Esophagus mucosa (tissue), 1 donor: Measurements from ENCODE around the gene C1orf50. TPM values are rescaled to one million over a fixed set of nuclear protein-coding genes. Genes with fewer than 3 reads are reported as not detected.

Experiments
- ATAC-seq: fragments of 200-7000 bp; cut with Tn5 transposase; one replicate; pipeline ENCODE4 v1.9.1; 2020
- total RNA-seq: library from RNA; stranded (reverse); gene quantifications from one replicate; pipeline ENCODE4 v1.2.4, GENCODE V29; 2023
- donor health status: DM: yes; HTN: yes; CAD: no.

C1orf50 gene
- total RNA-seq, 1 donor from 2014 or later = 6.1 TPM

DNA sequence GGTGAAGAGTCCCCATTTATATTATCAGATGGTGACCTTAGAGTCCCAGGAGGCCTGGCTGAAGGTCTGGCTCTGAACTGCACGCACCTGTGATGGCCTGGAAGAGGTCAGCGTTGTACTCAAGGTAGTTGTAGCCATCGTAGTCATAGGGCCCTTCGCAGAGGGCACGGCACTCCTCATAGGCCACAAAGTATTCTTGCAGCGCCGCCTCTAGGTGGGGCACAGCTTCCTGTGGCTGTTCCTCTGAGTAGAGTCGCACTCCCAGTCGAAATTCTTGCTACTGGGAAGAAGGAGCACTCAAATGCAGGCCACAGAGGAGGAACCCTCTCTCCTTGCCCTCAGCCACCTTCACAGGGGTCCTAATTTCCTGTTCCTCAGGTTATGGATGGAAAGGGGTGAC, 7.9 kb upstream of the C1orf50 start:
- no peak for ATAC-seq

DNA sequence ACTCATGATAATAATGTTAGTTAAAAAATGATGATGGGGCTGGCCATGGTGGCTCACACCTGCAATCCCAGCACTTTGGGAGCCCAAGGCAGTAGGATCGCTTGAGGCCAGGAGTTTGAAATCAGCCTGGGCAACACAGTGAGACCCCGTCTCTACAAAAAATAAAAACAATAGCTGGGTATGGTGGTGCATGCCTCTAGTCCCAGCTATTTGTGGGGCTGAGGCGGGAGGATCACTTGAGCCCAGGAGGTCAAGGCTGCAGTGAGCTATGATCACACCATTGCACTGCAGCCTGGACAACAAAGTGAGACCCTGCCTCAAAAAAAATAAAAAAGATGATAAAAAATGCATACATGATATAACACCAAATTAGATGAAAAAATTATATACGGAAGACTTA, 5.5 kb upstream of the C1orf50 start:
- ATAC-seq = no peak

DNA sequence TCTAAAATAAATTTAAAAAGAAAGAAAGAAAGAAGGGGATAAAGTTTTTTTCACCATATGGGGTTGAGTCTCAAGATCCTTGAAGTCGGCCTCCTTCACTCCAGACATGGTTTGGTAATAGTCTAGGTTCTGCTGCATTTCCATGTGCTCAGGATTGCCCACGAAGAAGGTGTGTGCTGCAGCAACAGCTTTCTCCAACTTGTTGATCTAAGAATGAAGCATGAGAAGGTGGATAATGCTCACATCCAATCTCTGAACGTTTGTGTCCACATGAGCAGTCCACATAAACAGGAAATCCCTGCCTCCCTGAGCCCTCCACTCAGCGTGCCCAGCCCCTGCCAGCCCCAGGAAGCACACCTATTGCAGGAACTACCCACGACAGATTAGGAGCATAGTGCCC, 4.8 kb upstream of the C1orf50 start:
- no peak for ATAC-seq

DNA sequence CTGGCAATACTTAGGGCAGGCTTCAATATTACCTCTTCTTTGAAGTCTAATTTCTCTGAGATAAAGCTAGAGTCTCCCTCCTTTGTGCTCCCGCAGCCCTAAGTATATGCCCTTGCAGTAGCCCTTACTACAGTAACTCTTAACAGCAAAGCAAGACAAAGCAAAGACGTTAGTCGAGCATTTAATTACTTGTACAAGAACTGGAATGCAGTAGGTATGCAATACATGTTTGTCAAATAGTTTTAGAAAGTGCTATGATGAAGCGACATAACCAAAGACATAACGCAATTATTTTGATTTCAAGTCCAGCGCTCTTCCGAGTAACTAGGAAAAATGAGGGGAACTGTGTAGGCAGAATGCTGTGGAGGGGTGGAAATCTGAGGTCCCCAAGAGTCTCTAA, 1.8 kb upstream of the C1orf50 start:
- ATAC-seq = no peak

DNA sequence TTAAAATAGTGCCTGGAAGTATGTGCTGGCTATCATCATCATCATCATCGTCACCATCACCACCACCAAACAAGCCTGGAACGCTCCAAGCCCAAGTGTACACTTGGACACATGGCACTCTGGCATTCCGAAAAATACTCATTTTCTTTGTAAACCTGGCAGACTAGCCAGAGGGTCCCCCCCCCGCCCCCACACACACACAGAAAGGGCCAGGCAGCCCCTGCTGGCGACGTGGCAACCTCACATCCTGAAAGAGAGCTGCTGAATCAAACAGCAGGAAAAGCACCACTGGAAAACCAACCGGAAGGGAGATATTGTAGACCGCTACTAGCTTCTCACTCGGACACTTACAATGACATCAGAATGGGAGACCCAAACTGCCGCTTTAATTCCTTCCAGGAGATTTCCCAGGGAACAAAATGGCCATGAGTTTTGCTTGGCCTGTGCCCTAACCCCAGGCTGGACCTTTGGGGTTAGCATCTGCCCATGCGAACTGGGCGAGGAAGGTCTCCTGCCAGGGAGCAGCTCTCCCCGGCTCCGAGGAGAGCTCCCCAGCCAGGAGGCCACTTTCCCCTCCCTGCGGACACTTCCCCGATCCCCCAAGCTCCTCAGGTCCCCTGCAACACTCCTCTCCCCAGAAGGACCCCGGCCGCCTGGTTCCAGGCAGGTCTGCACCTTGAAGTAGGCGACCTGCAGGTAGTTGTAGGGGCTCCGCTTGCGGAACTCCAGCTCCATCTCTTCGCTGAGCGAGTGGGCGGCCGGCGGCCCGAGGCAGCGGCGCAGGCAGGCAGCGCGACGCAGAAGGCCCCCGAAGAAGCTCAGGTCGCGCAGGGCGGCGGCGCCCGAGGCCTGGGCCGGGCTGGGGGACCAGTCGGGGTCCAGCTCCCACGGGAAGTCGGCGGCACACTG, 963 bp upstream of the C1orf50 start:
- no peak for ATAC-seq

DNA sequence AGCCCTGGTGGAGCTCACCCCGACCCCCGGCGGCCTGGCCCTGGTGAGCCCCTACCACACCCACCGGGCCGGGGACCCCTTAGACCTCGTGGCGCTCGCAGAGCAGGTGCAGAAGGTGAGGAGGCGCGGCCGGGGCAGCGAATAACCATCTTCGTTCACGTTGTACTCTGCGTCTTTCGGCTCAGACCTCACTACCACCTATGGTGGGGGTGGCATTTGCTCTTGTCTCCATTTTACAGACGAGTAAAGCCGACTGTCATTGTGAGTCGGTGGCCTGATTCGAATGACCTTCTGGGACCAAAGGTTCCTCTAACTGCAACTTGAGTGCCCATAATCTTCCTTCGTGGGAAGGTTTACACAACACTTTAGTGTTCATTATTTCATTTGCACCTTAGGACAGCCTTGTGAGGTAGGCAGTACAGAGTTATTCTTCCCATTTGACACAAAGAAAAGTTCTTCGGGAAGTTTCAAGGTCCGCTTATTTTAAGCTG, 506 bp downstream of the C1orf50 start:
- ATAC-seq = no peak

- ATAC-seq = no peak
Observed at GRCh38 chr1:42768172-42768571, 1.1 kb downstream of the C1orf50 start.

- ATAC-seq = no peak
Observed at GRCh38 chr1:42769811-42770210, 2.8 kb downstream of the C1orf50 start.

- no peak for ATAC-seq
Observed at GRCh38 chr1:42773420-42773819, 6.4 kb downstream of the C1orf50 start.

DNA sequence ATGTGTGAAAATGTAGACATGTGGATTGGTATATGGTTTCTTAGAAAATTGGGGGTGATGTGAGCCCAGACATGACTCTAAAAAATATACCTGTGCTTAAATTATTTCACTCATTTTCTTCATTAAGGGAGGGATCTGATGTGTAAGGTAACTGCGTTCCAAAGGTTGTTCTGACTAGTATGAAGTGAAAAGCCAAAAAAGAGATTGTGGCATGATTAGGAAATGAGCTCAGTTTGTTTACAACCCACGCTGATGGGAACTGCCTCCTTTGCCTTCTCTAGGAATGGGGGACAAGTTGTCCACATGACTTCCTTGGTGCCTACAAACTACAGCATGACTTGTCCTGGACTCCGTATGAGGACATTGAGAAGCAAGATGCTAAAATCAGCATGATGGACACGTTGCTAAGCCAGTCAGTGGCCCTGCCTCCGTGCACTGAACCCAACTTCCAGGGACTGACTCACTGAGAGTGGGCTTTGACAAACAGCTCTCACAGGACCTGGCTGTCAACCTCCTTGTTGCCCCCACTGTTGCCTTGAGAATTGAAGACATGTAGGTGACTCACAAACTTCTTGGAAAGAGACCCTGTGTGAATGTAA, 8.0 kb downstream of the C1orf50 start:
- no peak for ATAC-seq

DNA sequence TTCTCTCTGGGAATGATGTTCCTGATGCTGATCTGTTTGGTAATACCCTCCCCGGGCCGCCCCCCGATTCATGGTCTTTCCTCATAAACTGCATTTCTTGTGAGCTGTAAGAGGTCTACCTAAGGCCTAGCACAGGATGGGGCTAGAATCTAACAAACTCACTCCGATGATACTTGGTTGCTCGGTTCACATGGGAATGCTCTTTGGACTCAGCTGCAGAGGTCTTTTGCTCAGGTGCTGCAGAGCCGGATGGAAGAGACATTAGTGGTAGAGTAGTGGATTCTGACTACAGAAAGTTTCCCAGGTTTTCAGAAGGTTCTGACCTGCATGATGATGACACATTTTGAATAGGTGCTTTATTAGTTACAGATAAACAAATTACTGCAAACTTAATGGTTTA, 9.5 kb downstream of the C1orf50 start:
- ATAC-seq = no peak

DNA sequence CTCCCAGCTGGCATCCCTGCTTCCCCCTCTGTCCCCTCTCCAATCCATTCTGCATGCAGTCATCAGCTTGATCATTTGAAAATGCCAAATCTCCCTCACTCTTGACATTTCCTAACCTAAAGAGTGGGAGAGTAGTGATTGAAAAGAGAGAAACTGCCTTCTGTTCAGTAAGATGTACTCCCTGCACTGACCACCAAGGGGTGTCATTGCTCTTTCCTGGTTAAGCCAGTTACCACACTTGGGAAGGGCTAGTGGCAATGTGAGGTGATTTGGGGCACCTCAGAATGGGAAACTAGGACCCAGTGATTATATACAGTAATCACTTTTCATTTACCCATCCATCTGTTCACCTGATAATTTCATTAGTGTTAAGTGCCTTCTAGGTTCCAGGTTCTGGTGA, 10.8 kb downstream of the C1orf50 start:
- ATAC-seq = peak; percentile 65

DNA sequence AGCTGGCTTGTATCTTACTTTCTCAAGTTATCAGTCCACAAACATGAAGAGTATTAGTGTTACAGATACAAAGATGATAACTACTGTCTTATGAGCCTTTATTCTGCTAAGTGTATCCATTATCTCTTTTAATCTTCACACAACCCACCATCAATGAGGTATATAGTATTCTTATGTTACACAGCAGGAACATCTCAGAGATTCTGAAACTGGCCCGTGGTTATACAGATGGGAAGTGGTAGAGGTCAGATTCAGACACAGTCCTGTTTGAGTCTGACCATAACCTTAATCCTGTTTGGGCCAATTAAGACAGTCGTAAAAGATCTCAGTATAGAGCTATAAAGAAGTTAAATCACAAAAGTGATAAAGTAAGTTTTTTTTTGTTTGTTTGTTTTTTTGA, 12.7 kb downstream of the C1orf50 start:
- no peak for ATAC-seq

DNA sequence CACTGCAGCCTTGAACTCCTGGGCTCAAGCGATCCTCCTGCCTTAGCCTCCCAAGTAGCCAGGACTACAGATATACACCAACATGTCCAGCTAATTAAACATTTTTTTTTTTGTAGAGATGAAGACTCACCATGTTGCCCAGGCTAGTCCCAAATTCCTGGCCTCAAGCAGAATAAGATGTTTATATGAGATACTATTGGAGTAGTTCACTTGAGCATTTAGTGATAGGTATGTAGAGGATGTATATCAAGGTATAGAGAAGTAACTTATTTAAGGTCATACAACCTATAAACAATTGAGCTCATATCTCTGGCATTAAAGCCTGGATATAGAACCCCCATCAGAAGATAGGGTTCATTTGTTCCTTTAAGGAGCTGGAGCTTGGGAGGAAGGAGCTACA, 13.1 kb downstream of the C1orf50 start:
- no peak for ATAC-seq

GRCh38 chr1:42783092-42783491, 16.0 kb downstream of the C1orf50 start:
- no peak for ATAC-seq

DNA sequence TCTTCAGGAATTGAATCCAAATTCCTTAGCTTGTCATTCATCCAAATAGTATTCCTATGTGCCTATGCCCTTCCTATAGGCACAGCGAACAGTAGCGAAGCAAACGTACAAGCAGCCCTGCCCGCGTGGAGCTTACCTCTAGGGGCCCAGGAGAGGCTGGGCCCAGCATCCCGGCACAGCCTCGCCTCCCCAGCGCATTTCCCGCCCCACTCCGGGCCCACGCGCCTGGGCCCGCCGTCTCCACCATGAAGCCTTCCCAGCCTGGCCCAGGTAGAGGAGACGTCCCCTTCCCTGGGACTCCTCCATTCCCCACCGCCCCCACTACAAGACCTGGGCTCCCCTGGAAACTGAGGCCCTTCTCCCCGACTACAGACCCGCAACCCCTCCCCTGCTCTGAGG, 17.5 kb downstream of the C1orf50 start:
- ATAC-seq = peak; percentile 10

DNA sequence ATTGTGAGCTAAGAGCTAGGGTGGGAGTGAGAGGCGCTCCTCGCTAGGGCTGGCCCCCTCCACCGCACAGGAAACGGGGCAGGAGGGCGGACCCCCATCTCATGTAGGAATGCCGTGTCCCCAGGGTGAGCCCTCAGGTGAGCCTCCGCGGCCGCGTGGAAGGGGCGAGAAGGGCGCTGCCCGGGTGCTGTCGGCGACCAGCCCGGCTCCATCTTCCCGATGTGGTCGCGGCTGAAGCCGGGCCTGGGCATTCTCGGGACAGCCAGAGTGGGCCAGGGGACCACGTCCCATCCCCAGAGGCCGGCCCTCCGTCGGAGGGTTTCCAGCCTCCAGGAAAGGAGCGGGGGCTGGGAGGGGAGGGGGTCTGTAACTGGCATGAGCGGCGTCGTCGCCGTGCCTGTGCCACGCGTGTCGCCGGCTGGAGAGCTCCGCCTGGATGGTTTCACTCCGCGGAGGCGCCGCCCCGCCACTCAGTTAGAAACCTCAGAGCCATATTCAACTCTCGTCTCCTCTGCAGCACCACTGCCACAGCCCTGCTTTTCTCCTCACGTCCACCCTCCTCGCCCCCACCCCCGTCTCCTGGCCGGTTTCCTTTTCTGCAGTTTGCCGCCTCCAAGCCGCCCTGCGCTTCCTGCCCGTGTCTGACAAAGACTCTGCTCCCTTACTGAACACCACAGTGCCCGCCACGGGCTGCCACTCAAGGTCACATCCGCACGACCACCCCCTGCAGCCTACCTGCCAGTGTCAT, 18.1 kb downstream of the C1orf50 start, which contains the start of gene TMEM269:
TSS of gene TMEM269 (plus strand) at position 46 of the 748 bp plus-strand sequence. CDS start 4,903 bp downstream, outside the sequence.
- ATAC-seq = peak; percentile 19

DNA sequence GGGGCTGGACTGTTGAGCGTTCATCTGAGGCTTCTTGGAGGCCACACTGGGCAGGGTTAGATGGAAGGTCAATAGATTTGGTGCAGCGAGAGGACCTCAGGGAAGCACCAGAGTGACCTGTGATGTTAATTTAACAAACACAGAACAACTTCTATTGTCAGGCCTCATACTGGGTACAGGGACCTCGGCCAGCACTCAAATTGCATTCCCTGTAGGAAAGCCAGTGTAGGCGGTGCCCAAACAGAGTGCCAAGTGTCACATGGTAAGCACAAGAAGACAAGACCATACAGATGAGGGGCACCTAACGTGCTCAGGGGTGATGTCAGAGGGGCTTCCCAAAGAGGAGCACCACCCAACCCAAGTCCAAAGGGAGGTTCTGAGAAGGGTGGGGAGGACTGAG, 19.0 kb downstream of the C1orf50 start:
- ATAC-seq = no peak

GRCh38 chr1:42788021-42788420, 21.0 kb downstream of the C1orf50 start:
- no peak for ATAC-seq

GRCh38 chr1:42793824-42794223, 26.8 kb downstream of the C1orf50 start:
- ATAC-seq = no peak

- no peak for ATAC-seq
Observed at GRCh38 chr1:42797414-42797813, 30.4 kb downstream of the C1orf50 start.

GRCh38 chr1:42797979-42798378, 30.9 kb downstream of the C1orf50 start:
- no peak for ATAC-seq

- ATAC-seq = no peak
Observed at GRCh38 chr1:42801832-42802473, 34.9 kb downstream of the C1orf50 start.
